Stimulated activated CD8-positive, alpha-beta memory T cell treated with anti-CD3 and anti-CD28 coated beads, Interleukin-12 subunit alpha, Interleukin-12 subunit beta, amount 100 ng/mL, for 1 hour (primary cell): Measurements from ENCODE around the gene CDRT15L2.
"Not testable (repeated sequence)": the region's sequence is repeated elsewhere in the genome, so short reads cannot be mapped to it uniquely, and the experiment has no call there.

Experiments used
- DNase-seq: peaks from one replicate; pipeline ENCODE4 v3.0.0-alpha.2; 2020; ENCODE audit warnings: low read depth

The CDRT15L2 gene

DNA sequence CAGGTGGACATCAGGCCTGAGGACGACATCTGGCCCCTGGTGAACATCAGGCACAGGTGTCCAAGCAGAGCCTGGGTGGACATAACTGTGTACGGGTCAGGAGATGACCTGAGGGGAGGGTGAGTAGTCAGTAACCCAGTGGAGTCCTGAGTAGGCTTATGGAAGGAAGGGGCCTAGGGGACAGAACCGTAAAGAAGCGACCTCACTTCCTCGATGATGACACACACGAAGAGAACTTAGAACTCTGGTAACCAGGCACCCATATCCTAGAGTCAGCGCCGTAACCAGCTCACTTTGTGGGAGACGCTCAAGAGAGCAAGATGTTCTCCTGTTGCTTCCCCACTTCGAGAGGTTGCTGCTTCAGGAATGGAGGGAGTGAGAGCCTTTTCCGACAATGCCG is at the start of gene CDRT15L2:
TSS of gene CDRT15L2 (plus strand) at position 301 of the 400 bp plus-strand sequence. CDS start at position 321, 20 bp downstream.
- DNase-seq: not testable (repeated sequence)

DNA sequence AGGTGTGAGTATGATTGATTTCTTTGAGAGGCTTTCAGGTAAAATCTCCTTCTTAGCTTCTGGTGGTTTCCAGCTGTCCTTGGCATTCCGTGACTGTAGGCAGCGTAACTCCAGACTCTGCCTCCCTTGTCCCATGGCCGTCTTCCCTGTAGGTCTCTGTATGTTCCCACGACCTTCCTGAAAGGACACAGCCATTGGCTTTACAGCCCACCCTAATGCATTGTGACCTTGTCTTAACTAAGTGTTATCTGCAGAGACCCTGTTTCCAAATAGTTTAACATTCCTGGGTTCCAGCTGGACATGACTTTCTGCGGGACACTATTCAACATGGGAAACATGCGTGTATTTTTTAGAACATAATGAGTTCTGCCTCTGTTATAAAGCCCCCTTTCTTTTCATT is 49.4 kb upstream of the CDRT15L2 start:
- DNase-seq: not testable (repeated sequence)

DNA sequence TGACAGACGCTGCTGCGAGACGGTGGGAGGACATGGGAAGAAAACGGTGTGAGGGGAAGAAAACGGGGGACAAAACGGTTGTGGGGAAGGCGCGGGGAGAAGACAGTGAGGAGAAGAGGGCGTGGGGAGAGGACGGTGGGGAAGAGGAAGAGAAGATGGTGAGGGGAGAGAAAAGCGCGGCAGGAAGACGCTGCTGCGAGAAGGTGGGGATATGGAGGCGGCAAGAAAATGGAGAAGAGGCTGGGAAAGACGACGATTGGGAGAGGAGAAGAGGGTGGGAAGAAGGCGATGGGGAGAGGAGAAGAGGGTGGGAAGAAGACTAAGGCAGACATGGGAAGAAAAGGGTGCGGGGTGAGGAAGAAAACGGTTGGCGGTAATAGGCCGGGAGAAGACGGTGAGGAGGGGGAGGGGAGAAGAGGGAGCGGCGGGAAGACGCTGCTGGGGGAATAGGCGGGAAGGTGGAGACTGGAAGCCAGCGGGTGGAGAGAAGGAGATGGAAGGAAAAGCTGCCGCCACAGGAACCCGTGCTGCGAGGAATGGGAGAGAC is 46.9 kb upstream of the CDRT15L2 start:
- not testable (repeated sequence) for DNase-seq

DNA sequence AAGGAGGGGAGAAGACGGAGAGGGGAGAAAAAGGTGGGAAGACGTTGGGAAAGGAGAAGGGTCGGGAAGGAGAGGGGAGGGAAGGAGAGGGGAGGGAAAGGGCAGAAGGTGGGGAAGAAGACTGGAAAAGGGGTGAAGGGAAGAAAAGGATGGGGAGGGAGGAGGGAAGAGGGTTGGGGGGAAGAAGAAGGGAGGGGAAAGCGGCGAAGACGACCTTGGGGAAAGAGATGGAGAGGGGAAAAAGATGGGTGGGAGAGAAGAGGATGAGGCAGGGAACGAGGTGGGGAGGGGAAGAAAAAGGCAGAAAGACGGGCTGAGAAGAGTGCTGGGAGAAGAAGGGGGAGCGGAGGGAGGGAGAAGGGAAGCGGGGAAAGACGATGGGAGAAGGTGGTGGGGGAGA is 46.3 kb upstream of the CDRT15L2 start:
- DNase-seq: not testable (repeated sequence)

DNA sequence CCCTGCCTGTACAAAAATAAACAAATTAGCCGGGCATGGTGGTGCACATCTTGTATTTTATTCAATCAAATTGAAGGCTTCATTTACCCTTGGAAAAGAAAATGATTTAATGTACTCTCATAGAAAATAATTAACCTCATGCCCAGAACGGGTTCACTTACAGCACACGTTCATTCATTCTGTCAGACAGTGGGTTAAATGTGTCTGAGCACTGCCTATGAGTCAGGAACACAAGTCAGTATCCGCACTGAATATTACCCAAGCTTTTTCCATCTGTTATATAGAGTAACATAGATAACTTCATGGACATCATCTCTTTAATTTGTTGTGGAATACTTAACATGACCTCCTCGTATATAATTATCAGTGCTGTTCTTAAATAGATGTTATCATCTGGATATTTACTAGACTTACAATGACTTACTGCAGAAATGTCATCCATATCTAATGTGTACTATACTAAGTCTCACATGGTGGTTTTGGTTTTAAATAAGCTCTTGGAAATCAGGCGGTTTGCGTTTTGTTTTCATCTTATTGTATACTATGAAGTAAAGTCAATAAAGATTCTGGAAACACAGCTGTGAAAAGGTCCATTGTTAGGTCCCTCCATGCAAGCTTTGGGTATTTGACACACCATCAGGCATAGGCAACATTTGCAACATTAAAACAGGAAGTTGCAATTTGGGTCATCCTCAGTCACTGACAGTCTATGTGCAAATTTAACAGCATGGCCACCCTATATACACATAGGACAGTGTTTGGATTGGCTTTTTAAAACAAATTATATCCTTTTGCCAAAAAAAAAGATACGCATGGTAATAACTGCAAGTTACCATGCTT is 44.6 kb upstream of the CDRT15L2 start:
- DNase-seq: not testable (repeated sequence)

DNA sequence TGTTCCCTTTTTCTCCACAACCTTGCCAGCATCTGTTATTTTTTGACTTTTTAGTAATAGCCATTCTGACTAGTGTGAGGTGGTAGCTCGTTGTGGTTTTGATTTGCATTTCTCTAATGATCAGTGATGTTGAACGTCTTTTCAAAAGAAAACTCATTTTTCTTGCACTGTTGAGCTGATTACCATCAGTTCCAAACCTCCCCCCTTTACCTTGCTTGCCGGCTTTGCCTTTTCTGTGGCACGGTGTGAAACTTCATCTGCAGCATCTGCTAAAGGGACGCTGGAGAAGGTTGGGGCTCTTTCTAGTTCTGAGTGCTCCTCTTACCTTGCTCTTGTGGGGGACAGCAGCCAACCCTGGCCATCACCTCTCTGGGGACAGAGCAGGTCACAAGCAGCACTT is 39.1 kb upstream of the CDRT15L2 start:
- DNase-seq: not testable (repeated sequence)

DNA sequence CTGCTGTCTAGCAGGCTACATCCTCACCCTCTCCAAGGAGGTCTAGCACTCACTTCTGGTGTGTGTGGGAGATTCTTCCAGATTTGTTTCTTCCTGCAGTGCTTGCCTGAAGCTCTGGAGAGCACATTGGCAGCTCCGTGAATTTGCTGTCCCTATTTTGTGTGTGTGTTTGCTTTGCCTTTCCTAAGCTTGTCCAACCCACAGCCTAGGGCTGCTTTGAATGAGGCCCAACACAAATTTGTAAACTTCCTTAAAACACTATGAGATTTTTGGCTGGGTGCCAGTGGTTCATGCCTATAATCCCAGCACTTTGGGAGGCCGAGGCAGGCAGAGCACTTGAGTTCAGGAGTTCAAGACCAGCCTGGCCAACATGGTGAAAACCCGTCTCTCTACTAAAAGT is 38.7 kb upstream of the CDRT15L2 start:
- not testable (repeated sequence) for DNase-seq

DNA sequence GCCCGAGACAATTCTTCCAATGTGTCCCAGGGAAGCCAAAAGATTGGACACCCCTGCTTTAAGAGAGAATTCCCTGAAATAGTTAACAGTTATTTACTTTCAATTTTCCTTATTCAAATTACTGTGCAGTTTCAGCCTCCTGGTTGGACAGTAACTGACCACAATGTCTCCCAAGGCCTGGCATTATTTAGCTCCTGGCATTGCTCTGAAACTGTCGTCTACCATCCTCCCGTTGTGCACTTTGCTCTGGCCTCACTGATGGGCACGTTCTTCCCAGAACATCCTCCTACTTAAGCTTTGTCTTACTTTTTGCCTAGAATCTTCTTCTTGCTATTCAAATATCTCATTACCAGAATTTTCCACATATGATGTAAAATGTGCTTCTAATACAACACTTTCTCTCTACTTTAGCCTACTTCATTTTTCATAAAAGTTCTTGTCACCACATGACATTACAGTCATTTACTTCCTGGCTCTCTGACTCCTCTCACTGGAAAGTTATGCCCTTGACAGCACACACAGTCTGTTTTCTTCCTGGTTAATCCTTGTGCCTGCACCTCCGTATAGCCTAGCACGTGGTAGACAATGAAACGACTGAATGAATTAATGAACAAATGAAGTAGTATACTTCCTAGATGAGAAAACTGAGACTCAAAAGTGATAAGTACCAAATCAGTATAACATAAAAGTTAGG is 37.5 kb upstream of the CDRT15L2 start:
- DNase-seq: not testable (repeated sequence)

DNA sequence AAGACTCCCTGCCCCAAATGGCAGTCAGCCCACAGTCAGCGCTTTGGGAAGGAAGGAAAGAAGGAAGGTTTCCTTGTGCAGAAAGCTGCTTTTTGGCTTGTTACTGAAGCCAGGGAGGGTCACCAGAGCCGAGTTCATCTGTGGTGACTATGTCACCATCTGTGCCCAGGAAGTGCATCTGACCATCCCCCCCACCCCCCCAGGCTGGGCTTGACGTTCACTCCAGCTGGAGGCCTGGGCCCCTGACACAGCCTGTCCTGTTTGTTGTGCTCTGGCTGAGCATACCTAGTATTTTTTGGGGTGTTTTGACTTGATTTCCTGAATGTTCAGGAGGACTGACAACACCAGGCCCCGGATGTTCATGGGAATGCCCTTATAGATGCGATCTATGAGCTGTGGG is 31.6 kb upstream of the CDRT15L2 start:
- DNase-seq: not testable (repeated sequence)

DNA sequence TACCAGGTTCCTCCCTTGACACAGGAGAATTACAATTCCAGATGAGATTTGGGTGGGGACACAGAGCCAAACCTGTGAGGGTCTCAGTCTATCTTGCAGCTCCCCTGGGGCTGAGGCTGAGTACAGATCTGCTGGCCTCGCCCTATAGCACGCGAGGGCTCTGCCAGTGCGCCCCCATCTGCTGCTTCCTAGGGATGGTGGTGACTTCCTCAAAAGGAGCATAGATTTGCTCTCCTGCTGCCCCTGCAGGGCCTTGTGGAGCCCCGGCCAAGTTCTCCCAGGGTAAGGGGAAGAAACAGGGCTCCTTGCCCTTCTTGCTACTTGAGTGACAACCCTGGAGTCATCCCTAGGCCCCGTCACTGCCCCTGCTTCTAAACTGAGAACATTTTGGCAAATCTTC is 26.6 kb upstream of the CDRT15L2 start:
- not testable (repeated sequence) for DNase-seq

DNA sequence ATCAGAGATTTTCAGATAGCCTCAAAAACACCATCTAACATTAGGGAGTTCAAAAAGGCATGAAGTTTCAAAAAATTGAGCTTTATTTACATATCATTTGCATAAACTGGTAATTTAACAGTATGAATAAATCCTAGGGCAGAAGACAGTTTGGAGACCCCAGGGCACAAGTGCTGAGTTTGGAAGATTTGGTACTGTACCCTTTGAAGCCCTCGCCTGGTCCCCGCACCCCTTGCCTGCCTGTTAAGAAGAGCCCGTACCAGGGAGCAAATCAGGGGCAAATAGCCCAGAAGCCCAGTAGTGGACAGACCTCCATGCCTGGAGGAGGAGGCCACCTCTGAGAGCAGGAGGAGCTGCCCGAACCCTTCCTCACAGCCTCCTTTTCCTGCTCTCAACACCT is 24.8 kb upstream of the CDRT15L2 start:
- not testable (repeated sequence) for DNase-seq

DNA sequence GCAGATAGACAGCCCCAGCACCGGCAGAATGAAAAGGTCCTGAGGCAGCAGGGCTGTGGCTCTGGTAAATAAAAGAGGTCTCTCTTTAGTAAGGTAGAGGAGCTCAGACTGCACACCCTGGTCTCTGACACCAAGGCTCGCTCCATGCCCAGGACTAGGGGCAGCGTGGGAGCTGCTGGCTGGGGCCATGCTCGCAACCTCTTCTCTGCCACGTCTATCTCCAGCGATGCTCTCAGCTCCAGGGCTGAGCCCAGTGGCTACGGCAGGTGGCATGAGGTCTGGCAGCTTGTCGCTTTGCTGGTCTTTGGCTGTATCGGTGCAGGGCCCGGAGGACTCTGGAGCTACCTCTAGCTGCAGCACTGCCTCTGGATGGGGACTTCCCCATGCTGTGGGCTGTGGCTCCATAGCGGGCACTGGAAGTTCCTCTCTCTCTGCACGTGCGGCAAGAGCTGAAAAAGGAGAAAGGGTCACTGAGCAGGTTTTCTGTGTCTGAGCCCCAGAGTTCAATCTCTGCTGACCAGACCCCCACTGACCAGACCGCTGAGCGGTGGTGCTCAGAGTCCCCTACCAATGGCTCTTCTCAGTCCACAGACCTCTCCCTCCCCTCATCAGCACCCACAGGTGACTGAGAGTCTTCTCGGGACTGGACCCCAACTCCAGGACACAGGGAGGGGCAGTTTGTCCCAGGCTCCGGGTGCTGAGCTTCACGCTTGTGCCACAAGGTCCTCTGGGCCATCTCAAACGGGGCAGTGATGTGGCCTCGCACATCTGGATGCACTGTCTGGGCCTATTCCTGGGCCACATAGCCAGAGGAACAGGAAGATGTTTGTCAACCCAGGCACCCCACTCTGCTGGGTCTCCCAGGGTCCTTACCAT is 24.2 kb upstream of the CDRT15L2 start:
- not testable (repeated sequence) for DNase-seq

DNA sequence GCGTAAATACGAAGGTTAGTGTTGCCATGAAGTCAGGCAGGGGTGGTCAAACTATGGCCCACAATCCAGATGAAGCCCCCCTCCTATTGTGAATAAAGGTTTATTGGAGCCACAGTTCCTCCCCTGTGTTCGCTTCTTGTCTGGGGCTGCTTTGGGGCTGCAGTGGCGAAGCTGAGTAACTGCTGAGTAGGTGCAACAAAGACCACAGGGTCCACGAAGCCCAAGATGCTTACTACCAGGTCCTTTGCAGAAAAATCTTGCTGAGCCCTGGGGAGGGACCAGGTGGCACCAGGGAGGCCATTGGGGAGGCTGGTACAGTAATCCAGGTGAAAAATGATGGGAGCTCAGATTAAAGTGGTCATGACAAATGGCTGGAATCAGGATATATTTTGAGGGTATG is 21.4 kb upstream of the CDRT15L2 start:
- not testable (repeated sequence) for DNase-seq

DNA sequence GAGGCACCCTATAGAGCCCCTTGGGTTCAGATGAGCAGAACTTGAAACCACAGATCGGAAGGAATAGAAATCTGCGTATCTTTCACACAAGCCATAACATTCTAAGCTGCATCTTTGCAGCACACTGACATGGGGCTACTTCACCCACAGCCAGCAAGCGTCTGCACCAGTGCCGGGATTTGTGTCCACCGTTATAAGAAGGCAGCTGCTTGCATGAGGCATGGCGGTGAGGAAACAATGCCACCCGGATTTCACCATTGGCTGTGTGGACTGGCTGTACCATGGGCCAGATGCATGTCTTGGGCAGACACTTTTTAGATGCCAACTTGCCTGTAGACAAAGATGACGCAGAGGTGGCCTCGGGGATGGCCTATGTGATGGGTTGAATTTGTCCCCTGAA is 20.5 kb upstream of the CDRT15L2 start:
- DNase-seq: not testable (repeated sequence)

DNA sequence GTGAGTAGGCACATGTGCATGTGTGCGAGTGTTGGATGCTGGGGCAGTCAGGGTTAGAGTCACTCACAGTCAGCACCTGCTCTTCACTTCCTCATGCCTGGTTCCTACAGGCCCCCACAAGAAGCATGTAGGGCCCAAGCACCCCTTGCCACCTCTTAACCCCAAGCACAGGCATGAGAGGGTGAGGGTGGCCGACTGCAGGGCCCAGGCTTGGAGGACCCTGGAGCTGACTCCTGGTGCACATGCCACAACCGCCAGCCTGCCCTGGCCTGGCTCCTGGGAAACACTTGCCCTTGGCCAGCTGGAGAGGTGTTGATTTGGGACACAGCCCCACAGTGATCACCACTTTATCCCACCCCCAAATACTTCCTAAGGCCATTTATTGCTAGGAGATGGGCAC is 16.9 kb upstream of the CDRT15L2 start:
- no peak for DNase-seq

DNA sequence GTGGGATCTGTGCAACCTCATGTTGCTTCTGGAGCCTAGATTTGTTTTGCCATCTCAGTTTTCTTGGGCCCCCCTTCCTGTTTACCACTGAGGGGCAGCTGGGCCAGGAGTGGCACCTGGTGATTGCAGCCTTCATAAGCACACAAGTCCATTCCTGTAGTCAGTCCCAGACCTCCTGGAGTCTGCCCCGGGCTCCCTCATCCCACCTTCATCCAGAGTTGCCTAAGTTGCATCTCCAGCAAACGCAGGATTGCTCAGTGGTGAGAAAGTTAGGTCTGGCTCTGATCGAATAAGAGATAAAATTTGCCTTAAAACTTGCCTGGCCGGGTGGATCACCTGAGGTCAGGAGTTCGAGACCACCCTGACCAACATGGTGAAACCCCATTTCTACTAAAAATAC is 14.3 kb upstream of the CDRT15L2 start:
- not testable (repeated sequence) for DNase-seq

DNA sequence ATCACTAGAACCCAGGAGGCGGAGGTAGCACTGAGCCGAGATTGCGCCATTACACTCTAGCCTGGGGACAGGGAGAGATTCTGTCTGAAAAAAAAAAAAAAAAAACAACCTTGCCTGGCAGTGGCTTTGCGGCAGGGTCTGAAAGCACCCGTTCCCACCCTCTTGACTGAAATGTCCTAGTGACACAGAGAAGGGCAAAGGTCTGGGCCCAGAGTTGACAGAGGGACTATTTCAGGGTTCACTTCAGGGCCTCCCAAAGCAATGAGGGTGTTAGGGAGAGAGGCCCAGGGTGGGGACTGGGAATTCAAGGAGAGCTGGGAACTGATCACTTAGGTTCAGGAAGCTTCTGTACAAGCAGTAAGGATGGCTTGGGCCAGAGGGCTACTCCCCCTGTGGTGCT is 13.8 kb upstream of the CDRT15L2 start:
- no peak for DNase-seq

DNA sequence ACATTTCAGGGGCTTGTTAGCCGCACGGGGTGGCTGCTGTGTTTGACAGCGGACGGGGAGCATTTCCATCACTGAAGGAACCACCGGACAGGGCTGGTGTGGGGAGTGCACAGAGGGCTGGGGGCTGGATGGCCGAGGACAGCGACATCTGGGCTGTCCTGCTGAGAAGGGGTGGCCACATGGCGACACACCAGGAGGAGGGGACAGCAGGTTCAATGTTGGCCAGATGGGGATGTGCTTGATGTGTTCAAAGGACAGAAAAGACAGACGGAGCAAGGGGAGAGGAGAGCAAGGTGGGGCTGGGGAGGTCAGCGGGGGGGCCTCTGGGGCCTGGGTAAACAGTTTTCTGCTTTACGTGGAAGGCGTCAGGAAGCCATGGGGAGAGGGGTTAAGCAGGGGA is 12.8 kb upstream of the CDRT15L2 start:
- not testable (repeated sequence) for DNase-seq

DNA sequence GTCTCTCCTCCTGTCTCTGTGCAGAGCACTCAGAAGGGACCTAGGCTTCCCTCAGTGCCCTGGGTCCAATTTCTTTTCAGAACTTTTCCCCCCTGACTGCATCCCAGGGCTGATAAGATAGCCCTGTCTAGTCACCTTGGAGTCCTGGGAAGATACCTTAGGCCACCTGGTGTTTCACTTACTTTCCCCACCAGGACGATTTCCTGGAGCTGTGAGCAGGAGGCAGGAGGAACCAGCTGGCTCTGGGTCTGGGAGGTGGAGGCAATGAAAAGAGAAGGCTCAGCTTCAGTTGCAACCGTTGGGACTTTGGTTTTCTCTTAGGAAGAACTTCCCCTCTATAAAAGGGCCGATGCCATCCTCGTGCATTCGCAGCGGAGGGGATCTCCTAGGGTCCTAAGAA is 12.1 kb upstream of the CDRT15L2 start:
- DNase-seq: not testable (repeated sequence)

DNA sequence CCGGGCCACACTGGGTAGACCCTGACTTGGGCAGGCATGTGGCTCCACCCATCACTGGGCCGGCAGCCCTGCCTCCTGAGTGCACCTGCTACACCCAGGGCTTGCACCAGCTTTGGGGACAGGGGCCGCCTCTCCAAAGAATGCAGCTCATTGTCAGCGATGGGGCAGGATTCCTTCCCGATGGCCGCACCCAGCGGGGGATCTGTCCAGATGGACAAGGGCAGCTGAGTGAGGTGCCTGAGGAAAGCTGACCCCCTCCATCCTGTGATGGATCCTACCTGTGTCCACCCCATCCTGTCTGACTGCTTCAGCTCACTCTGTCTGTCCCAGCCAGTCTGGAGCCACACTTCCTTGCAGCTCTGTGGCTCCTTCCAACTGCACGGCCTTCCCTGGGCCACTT is 10.9 kb upstream of the CDRT15L2 start:
- not testable (repeated sequence) for DNase-seq

DNA sequence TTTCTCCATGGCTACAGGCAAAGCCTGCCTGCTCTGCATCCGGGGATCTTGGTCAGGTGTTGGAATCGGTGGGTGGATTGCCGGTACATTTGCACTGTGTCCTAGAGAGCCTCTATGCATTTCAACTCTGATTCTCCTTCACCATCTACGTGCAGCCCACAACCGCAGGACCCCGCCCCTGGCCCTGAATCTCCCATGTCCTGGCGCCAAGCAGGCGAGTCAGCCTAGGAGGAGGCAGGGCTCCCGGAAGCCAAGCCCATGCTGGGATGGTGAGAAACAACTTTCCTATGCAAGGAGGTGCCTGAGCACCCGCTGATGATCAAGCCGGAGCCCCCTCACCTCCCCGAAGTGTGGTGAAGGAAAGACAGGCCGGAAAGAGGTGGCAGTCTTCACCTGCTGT is 7.9 kb upstream of the CDRT15L2 start:
- not testable (repeated sequence) for DNase-seq

DNA sequence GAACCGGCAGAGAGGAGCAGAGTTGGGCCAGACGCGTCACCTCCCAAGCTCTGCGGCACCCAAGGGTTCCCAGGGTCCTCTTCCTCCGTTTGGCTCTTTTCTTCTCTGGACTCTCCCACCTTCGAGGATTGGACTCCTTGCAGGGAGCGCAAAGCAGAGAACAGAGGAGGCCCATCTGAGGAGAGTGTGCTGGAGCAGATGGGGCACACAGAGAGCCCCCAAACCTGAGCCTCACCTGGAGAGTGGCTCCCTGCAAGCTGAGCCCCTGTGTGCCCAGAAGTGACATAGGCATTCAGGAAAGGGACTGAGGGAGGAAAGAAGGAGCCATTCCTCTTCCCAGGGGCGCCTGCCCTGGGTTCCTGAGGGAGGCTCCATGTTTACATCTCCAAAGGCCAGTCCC is 6.3 kb upstream of the CDRT15L2 start:
- DNase-seq: not testable (repeated sequence)
